Fibroblast of skin of abdomen (primary cell): ENCODE data around the gene TOGARAM2.
A peak's percentile ranks its signal among the peaks of the same experiment; 100 is the strongest.

ENCODE experiments used
- DNase-seq: peaks from one replicate; pipeline ENCODE4 v3.0.0-alpha.2; 2013

Gene TOGARAM2

DNA sequence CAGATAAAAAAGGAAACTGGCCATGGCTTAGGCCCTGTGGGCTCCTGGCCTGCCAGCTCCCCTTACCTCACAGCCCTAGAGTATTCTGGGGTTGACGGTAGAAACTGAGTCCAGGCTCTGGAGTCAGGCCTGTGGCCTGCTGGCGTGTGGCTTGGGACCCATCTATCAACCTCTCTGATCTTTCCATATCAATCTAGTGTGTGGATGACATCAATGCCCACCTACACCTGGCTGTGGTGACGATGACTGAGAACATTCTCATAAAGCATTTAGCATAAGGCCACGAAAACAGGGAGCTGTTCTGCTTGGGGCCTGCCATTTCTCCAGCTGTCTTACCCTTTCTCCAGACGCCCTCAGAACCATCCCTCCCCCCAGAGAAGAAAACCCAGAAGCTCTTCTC is 75.4 kb downstream of the TOGARAM2 start:
- no peak for DNase-seq

DNA sequence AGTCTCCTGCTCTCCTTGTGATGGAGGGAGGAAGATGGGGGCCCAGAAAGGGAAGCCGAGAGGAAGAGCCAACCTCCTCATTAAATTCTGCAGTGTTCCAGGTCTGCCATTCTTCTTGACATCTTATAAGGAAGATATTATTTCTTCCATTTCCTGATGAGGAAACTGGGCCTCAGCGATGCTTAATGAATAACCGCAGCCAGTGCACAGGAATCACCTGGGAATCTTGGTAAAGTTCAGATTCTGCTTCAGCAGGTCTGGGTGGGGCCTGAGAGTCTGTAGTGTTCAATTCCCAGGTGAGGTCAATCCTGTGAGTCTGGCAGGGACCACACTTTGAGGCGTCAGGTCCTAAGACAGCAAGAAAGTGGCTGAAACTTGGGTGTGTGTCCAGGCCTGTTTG is 75.9 kb downstream of the TOGARAM2 start:
- DNase-seq: no peak

DNA sequence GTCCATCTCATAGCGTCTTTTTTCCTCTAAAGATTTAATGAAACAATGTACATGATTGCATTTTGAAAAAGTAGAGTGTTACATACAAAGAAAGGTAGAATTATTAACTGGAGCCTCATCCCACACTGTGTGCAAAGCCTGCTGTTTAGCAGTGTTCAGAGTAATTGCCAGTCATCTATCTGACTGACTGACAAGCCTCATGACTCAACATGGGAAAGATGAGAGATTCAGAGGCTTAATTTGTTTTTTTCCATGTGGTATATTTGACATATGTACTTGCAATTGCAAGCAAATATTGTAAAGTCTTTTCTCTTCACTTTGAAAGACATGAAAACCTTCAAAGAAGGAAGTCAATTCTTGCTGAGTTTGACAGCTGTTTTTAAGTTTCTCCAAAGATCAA is 78.5 kb downstream of the TOGARAM2 start:
- no peak for DNase-seq

DNA sequence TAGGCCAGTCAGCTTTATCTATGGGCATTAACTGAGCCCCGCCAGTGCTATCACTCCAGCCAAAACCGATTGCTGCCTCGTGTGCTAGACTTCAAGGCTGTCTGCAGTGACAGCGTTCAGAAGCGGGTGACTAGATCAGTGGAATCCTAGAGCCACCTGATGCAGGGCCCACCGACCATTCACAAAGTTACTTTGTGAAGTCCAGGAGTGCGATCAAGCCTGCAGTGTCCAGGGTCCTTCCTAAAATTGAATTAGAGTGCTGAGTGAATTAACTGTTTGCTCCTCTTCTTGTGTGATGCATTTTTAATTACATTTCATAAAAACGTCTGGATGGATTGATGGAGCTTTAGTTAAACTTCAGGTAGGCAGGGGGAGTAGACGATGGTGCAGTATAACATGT is 79.3 kb downstream of the TOGARAM2 start:
- no peak for DNase-seq

DNA sequence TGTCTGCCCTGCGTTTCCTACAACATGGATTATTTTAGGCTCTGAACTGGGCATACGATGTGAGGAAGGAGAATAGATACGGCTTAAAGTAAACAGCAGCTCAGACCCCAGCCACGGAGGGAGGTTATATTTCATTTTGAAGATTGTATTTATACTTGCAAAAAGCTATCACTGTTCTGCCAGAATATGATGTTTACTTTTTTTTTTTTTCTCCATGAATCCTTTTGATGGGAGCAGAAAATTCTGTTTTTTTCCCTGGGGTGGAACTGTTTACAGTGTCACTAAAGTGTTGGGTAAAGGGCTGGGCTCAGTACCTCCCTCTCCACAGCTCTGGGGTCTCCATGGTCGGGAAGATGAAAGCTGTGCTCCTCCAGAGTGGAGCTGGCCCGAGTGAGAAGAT is 80.1 kb downstream of the TOGARAM2 start:
- DNase-seq: no peak

DNA sequence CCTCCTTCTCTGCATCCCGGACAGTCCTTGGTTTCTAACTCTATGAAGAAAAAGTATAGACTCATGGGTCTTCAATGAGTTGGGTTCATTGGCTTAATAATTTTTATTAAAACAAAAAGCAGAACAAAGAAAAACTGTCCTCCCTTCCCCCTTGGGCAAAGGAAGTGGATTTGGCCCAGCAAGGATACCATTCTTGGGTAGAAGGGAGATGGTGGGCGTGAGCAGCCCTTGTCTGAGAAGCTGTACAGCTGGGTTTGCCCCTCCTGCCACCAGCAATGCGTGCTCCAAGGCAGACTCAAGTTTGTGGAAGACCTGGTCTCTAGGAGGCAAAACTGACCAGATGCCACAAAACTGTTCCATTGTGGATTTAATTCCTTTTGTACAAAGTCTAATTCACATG is 80.5 kb downstream of the TOGARAM2 start:
- DNase-seq: no peak

DNA sequence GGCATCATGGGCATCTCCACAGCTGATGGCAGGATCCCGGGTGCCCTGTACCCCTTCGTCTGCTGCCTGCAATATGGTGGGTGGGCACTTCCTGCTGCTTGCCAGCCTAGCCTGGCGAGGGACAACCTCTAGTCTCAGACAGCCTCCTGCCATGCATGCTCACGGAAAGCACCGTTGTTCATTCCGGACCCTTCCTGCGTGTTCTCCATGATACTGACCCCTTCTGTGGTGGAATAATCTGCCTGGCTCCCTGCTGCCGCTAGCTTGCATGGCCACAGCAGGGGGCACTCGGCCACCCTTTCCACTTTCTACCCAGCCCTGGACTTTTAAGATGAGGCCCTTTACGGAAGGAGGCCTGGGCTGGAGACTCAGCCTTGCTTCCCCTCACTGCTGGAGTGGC is 81.3 kb downstream of the TOGARAM2 start:
- DNase-seq: no peak

DNA sequence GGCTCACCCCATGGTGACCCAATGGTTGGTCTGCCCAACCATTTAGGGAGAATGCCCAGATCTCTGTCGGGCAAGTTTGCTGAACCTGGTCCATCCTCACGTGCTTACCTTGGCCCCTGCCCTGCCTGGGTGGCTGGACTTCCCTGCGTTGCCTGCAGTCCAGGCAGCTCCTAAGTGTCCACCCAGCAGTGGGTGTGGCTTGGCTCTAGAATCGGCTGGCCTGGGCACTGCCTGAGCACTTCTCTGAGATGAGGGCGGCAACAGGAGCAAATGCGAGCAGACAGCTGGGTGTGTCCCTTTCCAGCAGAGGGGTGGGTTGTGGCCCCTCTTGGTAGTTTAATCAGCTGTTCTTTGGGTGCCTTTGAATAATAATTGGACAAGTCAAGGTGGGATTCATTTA is 82.0 kb downstream of the TOGARAM2 start:
- DNase-seq: no peak

DNA sequence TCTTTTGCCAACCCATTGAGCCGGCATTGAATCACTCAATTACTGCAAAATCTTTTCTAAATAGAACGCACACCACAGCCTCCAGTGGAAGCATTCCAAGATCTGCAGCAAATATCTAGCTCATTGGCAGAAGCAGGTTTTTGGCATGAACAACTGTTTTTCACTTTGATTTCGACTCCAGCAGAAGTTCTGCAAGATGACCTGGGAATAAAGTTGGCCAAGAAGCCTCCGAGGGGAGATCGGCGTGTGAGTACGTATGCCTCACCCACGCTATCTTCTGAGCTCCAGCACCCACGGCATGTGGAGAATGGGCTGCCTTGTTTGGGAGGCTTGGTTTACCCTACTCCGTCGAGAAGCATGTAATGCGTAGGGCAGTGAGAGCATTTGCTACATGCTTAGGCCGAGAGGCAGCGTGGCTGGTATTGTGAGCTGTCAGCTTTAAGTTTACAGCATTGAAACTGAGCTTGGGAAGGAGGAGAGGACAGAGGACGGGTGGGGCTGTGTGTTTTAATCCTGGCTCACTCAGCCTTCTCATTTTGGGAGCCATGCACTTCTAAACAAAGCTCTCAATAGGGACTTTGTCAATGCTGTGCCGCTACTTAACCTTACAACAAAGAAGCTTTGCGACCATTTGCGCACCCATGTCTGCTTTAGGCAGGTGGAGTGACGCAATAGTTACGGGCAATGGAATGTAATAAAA is 82.7 kb downstream of the TOGARAM2 start:
- DNase-seq: peak; percentile 64

DNA sequence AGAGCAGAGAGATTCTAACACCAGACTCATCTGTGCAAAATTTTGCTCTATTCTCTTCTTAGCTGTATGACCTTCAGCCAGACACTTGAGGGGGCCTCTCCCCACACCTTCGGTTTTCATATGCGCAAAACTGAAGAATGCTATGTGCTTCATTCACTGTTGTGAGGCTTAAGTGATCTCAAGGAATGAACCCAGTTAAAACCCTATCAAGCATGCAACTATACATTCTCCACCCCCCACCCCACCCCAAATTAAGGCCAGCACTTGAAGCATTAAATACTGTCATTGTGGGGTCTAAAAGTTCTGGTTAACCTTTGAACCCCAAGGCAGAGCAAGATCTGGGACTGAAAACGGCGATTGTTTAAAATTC is 83.2 kb downstream of the TOGARAM2 start:
- DNase-seq: no peak

DNA sequence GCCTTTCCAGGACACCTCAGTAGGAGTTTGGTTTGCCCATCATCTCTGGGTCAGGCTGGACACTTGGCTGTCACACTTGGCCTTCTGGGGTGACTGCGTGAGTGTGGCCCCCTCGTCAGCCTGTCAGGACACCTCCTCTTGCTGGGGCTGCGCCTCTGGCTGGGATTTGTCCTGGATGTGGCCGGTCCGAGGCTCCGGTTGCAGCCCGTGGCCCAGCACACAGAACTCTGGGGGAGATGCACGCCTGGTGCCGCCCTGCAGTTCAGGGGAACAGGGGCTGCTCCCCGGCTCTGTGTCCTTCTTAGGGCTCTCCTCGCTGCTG is 83.6 kb downstream of the TOGARAM2 start:
- DNase-seq: no peak

DNA sequence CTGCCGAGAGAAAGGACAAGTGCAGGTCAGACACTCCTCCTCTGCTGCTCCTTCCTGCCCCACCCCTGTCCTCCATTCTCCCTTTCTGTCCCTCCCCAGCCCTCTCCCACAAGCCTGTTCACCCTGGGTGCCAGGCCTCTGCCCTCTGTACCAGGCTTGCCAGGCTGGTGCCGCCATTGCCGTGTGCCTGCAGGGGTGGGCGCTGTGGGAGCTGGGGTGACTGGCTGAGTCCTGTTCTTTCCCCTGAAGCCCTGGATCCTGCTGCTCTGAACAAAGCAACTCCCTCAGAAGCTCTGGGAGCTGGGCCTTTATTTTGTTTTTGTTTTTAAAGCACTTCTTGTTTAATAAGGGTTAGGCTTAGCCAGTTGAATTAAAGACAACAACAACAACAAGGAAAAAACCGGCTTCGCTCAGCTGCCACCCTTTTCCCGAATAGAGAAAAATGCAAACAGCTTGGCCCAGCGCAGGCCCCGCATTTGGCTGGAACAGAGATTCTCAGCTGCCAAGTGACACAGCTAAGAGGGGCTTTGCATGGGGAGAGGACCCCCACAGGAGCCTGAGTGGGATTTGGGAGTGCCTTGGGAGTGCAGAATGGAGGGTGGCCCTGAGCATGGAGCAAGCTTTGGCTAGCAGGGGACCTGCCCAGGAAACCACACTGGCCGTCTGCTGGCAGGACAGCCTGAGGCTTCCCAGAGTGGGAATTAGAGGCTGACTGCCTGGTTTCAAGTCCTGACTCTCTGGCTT is 84.1 kb downstream of the TOGARAM2 start:
- DNase-seq: no peak

DNA sequence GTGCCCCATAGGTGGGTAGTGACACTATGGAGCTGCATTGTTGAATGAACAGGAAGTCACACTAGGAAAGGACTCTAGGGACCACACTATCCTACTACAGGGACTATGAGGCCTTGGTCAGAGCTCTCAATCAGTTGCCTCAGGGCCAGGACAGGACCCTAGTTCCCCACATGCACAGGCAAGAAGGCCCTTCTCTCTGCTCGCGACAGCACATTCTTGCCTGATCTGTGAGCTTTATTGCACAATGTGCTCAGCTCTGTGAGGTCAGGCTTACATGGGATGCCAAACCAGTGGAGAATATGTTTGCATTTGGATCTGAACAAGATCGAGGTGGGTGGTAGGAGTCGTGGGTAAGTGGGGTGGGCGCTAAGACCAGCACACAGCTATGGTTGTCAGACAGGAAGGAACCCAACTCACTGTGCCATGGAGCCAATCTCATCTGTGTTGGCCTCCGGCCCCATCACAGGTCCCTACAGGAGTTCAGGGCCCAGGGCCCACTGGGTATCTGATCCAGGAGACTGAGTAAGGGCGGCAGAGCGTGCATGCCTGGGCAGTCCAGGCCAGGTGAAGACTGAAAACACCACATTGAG is 85.3 kb downstream of the TOGARAM2 start:
- peak; percentile 18 for DNase-seq

DNA sequence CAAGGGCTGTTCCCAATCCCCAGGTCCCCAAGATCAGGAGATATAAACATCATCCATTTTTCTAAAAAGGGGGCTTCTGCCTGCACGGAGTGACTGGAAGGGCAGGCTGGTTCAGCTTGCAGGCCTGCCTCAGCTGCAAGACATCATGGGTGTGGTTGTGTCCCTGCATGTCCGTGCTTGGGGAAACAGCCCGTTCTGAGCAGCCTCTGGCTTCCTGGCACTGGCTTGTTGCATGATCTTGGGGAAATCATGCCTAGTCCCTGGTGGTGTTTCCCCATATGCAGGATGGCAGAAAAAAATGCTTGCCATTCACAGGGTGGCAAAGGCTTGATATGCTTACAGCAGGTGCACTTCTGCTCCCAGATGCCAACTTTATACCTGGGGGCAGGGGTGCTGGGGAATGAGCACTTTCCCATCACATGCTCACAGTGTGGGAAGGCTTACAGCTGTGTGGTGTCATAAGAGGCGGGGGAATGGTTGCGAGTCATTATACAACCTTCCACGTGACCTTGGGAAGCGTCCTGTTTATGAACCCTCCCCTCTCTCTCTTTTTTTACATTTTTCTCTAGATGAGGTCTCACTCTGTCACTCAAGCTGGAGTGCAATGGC is 86.0 kb downstream of the TOGARAM2 start:
- DNase-seq: no peak

DNA sequence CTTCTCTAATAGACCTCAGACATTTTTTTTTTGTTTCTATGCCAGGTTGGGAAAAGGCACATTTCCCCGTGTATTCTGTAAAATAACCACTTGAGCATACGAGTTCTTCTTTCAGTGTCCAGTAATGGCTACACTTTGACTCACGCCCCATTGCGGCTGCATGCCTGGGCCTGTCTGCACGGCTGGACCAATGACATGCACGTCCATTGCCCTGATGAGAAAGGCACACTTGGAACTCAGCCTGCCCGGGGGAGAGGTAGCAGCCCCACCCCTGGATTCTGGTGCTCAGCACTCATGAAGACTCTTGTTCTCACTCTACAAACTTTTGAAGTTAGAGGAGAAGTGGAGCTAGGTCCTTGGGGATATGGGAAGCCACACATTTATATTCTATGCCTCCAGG is 87.4 kb downstream of the TOGARAM2 start:
- DNase-seq: no peak

DNA sequence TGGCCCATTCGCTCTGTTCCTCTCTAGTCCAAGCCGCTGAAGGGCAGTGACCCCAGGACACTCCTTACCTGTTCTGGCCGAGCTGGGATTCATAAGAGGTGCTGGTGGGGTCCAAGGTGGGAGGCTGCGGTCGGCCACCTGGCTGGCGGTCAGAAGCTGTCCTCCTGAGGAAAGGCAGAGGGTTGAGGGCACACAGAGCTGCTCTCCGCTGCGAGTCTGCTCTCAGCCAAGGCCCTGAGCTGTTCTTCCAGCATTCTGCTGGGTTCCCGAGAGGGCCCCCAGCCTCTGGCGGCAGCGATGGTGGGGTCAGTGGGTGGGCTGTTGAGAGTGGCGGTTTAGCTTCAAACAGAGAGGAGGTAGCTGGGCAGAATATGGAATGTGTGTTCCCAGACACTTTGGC is 89.4 kb downstream of the TOGARAM2 start:
- DNase-seq: no peak

DNA sequence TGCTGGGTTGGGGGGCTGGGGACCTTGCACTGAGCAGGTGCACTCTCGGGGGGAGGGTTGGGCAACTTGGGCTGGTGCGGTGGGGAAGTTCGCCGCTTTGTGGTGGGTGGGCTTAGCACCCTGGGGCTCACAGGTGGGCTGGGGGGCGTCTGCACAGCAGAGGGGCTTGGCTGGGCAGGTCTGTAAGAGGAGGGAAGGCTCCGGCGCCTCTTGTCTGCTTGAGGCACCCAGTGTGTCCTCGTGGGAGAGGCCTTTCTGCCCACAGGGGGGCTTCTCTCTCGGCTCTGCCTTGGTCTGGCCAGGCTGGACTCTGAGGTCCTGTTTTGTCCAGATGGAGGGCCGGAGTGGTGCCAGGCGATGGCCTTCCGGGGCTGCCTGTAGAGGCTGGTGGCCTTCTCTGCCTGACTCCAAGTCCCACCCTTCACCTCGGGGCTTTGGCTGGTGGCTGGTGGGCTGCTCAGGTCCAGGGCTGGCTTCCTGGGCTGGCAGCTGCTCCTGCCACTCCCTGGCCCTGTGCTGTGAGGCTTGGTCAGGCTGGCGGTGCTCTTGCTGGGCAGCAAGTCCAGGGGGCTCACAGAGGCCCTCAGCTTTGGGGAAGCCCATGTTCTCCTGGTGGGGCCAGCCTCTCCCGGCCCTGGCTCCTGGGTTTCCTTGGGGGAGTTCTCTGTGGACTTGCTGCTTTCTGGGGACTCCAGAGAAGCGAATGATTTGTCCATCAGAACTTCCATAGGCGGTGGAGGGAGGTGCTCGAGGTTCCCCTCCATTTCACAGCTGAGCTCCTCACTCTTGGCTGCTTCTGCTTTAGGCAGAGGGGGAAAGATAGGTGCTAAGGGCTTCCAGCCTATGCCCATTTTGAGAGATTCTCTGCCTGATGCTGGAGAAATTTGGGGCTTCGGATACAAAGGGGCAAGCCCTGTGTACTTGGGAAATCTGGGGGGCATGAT is 90.2 kb downstream of the TOGARAM2 start:
- DNase-seq: no peak

DNA sequence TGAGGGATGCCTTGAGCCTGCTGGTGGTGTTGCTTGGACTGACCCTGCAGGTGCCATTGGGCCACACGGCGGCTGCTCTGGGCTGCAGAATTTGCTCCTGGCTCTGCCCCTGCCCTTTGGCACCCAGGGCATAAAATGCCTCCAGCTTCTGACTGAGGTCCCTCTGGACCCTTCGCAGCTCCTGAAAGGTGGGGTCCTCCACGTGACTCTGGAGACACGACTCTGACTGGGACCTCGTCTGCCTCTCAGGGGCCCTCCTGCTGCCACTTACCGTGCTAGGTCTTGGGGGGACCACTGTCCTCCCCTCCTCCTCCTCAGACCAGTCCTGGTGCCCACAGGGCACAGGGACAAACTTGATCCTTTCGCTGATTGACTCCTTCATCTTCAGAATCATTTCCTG is 91.2 kb downstream of the TOGARAM2 start:
- no peak for DNase-seq

DNA sequence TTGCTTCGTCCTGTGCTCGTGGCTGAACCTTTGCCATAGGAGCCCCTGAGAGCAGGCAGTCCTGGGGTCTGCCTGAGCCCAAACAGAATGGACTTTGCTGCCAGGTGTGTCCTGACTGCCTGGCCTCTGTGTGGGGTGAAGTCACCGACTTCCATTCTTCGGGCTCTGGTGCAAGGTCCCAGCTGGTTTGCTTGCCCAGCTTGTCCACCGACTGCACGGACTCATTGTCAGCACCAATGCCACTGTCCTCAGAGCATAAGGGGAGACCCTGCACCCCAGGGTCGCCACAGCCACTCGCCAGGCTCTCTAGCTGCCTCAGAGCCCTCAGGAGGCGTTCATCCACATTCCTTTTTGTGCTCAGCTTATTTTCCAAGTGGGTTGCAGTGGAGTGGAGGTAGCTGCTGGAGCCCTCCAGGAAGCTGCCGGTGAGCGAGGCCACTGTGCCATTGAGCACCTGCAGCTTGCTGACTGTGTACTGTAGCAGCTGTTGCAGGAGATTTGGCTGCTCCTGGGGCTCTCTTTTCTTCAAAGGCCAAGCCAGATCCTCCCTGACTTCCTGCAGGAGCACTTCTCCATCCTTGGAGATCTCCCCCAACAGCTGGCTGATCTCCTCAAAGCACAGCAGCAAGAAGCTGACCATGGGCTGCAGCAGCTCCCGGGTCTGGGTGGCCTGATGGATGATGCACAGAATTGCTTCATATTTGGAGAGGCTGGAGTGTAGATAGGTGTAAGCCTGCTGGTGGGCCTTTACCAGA is 92.0 kb downstream of the TOGARAM2 start:
- no peak for DNase-seq

DNA sequence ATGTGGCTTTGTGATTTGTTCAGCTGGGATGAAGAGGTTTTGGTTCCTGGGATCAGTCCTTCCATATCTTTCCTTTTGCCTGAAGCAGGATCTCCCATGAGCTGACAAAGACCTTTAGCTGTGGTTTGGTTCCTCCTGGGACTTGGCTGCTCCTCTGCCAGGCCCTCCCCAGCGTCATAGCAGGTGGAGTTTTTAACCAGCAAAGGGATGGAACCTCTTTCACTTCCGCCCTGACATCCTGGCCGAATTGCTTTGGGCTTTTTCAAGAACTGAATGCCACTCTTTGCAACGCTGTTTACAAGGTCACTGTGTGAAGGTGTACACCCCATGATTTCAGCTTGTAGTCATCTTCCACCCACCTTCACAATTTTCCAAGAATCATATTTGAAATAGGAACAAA is 92.8 kb downstream of the TOGARAM2 start:
- no peak for DNase-seq

DNA sequence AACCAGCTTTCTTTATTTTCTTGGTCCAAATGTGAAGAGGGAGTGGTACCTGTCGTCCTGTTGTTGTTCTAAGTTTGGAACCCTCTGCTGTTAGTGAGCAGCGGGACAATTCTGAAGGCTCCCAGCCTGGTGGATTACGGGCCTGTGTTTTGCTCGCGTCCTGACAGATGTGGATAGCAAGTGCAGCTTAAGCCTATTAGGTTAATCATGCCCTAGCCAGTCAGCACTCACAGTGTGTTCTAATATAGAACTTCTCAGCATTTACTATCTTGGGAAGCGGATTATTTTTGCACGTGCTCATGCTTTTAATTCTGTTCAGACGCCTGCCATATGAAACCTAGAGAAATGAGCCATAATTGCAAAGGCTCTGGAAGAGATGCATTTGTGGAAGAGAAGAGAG is 93.3 kb downstream of the TOGARAM2 start, which contains the start of gene PCARE:
Gene PCARE (minus strand): TSS at position 113 of the 400 bp plus-strand sequence. CDS start 262 bp downstream, outside the sequence.
- DNase-seq: no peak
